HTR-8/SVneo (cell line): Measurements from ENCODE around the gene MAML2.
"Not testable (repeated sequence)": the region's sequence is repeated elsewhere in the genome, so short reads cannot be mapped to it uniquely, and the experiment has no call there.

Experiments
- DNase-seq: peaks from one replicate; pipeline ENCODE4 v3.0.0; 2011; ENCODE audit warnings: low spot score, mixed read lengths; ENCODE audit not compliant: insufficient read length
- FAIRE-seq: peaks from 2 replicates; lab custom pipeline; 2011; peaks lifted over from hg19 to GRCh38; lab: Jason Lieb, UNC

Gene MAML2

GRCh38 chr11:96197801-96198701 is 144.9 kb downstream of the MAML2 start:
- FAIRE-seq, result no peak
- no peak for DNase-seq

GRCh38 chr11:96197103-96197502 is 145.9 kb downstream of the MAML2 start:
- DNase-seq (no peak), FAIRE-seq (no peak)

GRCh38 chr11:96196181-96196662 is 146.8 kb downstream of the MAML2 start:
- FAIRE-seq, result no peak
- no peak for DNase-seq

GRCh38 chr11:96195671-96196070 is 147.3 kb downstream of the MAML2 start:
- FAIRE-seq (no peak), DNase-seq (no peak)

- DNase-seq (no peak), FAIRE-seq (no peak)
Observed at GRCh38 chr11:96194581-96195374, 148.2 kb downstream of the MAML2 start.

GRCh38 chr11:96193745-96194443 is 149.1 kb downstream of the MAML2 start:
- FAIRE-seq (no peak), DNase-seq (no peak)

- no peak for FAIRE-seq
- no peak for DNase-seq
Observed at GRCh38 chr11:96191752-96192151, 151.2 kb downstream of the MAML2 start.

GRCh38 chr11:96189351-96189750 is 153.6 kb downstream of the MAML2 start:
- DNase-seq, result no peak
- no peak for FAIRE-seq

GRCh38 chr11:96188243-96189006 is 154.6 kb downstream of the MAML2 start:
- FAIRE-seq, result no peak
- no peak for DNase-seq

GRCh38 chr11:96187822-96188221 is 155.2 kb downstream of the MAML2 start:
- DNase-seq, result peak; percentile 67
- FAIRE-seq, result peak; percentile 89

GRCh38 chr11:96186806-96187205 is 156.2 kb downstream of the MAML2 start:
- DNase-seq (no peak), FAIRE-seq (no peak)

GRCh38 chr11:96185220-96185768 is 157.7 kb downstream of the MAML2 start:
- no peak for FAIRE-seq
- DNase-seq, result no peak

- not testable (repeated sequence) for DNase-seq, FAIRE-seq
Observed at GRCh38 chr11:96180937-96181336, 162.1 kb downstream of the MAML2 start.

- FAIRE-seq, result no peak
- DNase-seq, result no peak
Observed at GRCh38 chr11:96180341-96180740, 162.7 kb downstream of the MAML2 start.

GRCh38 chr11:96179905-96180304 is 163.1 kb downstream of the MAML2 start:
- DNase-seq (no peak), FAIRE-seq (no peak)

- FAIRE-seq (no peak), DNase-seq (no peak)
Observed at GRCh38 chr11:96178887-96179279, 164.1 kb downstream of the MAML2 start.

GRCh38 chr11:96178049-96178886 is 164.7 kb downstream of the MAML2 start:
- FAIRE-seq (no peak), DNase-seq (no peak)

GRCh38 chr11:96177146-96177545 is 165.8 kb downstream of the MAML2 start:
- FAIRE-seq, result no peak
- no peak for DNase-seq

- FAIRE-seq, result no peak
Observed at GRCh38 chr11:96173906-96174305, 169.1 kb downstream of the MAML2 start.

More at GRCh38 chr11:96173906-96174305, 169.1 kb downstream of the MAML2 start:
- no peak for DNase-seq
